GM18511 (cell line): ENCODE results near the gene PRSS12.
"Not testable (repeated sequence)": the region's sequence is repeated elsewhere in the genome, so short reads cannot be mapped to it uniquely, and the experiment has no call there.

Source experiments
- ATAC-seq: cut with Tn5 transposase; IDR thresholded peaks from one replicate; pipeline ENCODE4 v1.9.1; 2021; ENCODE audit warnings: mild to moderate bottlenecking, moderate library complexity; ENCODE audit not compliant: unreplicated experiment

PRSS12 gene

DNA sequence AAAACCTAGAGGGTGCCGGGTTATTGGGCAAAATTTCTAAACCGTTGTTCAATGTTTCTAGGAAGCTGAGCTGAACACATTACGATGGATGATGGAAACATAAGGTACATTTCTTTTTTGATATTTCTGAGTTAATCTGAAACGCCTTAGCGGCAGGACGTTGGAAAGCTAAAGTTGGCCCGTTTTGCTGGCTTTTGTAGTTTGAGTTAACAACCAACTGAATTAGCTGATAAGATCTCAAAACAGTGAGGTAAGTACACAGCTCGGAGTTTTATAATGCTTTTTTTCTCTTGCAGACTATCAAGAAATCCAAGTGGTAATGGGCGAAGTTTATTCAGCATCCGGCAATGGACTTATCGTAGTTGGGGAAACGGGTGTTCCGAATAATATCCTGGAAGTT lies 73.5 kb downstream of the PRSS12 start:
- no peak for ATAC-seq

DNA sequence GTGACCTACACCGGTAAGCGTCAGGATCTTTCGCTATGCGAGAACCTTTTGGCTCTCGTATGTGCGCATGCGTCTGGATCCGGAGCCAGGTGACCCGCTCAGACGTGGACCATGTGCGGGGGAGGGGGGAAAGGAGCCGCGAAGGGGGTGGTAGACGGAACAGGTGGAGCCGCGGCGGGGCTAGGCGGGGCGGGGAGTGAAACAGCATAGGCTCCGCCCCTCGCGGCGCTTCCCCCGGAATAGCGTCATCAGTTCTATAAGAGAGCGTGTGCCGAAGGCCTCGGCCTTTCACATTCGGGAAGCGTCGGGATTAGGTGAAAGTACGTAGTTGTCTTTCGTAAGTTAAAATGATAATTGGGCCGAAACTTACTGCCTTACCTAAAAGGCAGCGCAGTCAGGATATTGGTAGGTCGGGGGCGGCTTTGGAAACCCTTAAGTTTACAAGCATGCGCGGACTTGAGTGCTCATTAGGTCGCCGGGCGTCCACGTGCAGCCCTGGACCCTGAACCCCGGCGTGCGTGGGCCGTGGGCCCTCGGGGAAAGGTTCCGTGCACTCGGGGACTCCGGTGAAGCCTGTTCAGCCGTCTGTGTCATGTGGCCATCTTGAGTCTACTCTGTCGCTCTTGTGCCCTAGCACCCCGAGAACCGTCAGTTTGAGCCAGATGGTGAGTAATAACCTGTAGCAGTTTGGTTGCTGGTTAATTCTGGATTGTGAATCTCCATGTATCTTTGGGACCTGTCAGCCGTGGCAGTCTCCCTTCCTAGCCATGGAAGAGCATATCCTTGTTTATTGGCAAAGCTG lies 74.1 kb downstream of the PRSS12 start:
- peak; percentile 83 for ATAC-seq

DNA sequence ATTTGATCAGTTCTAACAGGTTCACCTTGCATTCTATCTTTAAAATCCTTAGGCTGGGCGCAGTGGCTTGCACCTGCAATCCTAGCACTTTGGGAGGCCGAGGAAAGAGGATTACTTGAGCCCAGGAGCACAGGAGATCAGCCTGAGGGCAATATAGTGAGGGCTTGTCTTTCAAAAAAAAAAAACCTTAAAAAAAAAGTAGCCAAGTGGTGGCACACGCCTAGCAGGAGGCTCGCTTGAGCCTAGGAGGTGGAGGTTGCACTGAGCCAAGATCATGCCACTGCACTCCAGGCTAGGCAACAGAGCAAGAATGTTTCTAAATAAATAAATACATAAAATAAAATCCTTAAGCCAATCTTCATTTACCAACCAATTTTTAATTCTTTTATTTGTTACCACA lies 75.6 kb downstream of the PRSS12 start:
- no peak for ATAC-seq

DNA sequence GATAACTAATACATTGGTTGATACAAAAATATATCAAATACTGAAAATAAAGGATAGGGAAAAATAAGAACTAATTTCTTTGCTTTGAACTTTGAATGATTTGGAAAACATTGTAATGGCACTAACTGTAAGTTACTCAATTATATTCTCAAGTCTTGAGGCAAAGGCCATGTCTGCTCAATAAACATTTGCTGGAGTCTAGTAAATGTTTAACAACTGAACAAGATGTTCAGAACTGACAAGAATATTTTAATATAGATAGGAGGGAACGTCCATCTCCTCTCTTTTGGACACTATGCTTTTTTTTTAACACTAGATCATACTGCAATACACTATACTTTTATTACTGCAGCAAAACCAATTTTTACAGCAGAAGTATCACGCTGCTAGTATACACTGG lies 76.2 kb downstream of the PRSS12 start:
- no peak for ATAC-seq

DNA sequence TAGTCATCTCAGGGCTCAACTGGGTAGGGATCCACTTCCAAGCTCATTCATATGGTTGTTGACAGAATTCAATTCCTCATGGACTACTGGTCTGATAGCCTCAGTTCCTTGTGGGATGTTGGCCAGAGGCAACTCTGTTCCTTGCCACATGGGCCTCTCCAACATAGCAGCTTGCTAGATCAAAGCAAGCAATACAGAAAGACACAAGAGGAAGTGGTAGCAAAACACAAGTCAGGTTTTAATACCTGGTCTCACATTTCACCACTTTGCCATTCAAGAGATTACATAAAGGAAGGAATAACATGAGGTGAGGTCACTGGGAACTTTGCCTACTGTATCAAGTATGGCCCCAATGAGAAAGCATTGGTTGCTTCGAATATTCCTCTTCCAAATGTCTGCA lies 79.2 kb downstream of the PRSS12 start:
- no peak for ATAC-seq

DNA sequence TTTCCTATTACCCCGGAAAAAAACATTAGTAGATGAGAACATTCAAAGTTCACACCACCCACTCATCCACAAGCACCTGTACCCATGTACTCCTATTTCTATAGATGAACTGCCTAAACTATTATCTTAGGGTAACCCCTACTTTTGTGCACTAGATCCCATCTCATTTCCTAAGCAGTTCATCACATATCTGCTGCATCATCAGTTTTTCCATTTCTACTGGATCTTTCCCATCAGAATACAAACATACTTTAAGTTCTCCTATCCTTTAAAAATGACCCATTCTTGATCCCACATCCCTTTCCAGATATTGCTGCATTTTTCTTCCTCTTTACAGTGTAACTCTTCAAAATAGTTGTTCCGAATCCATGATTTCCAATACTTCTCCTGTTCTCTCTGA lies 81.0 kb downstream of the PRSS12 start:
- no peak for ATAC-seq

DNA sequence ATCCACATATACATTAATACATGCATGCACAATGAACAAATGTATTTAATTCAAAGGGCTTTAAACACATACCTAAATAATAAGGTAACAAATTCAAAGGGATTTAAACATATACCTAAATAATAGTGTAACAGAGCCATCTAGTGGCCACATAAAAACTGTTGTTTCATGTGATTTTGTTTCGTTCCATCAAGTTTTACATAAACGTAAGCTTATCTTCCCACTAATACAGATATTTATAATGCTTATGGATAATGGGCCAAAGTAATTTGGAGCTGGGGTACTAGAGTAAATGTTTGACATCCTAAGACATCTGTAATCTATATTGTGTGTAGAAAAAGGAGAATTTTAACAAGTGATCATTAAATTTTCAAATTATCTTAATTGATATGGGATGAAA lies 82.3 kb downstream of the PRSS12 start:
- ATAC-seq = peak; percentile 59

DNA sequence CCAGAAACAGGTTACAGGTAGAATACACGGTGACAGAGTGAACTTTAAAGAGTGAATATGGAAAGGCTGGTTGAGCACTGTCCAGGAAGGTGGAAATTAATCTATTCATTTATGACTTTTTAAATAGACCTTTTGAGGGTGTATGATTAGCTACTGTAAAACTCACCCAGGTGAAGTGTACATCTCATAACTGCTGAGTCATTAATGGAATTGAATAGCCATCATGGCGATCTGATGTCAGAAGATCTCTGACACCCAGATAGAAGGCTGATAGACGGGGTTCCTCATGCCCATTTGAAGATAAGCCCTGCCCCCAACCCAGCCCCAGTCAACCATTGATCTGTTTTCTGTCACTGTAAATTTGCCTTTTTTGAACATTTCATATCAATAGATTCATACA lies 84.0 kb downstream of the PRSS12 start:
- ATAC-seq = no peak

DNA sequence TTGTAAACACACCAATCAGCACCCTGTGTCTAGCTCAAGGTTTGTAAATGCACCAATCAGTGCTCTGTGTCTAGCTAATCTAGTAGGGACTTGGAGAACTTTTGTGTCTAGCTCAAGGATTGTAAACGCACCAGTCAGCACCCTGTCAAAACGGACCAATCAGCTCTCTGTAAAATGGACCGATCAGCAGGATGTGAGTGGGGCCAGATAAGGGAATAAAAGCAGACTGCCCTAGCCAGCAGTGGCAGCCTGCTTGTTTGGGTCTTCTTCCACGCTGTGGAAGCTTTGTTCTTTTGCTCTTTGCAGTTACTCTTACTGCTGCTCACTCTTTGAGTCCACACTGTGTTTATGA lies 86.7 kb downstream of the PRSS12 start:
- not testable (repeated sequence) for ATAC-seq

DNA sequence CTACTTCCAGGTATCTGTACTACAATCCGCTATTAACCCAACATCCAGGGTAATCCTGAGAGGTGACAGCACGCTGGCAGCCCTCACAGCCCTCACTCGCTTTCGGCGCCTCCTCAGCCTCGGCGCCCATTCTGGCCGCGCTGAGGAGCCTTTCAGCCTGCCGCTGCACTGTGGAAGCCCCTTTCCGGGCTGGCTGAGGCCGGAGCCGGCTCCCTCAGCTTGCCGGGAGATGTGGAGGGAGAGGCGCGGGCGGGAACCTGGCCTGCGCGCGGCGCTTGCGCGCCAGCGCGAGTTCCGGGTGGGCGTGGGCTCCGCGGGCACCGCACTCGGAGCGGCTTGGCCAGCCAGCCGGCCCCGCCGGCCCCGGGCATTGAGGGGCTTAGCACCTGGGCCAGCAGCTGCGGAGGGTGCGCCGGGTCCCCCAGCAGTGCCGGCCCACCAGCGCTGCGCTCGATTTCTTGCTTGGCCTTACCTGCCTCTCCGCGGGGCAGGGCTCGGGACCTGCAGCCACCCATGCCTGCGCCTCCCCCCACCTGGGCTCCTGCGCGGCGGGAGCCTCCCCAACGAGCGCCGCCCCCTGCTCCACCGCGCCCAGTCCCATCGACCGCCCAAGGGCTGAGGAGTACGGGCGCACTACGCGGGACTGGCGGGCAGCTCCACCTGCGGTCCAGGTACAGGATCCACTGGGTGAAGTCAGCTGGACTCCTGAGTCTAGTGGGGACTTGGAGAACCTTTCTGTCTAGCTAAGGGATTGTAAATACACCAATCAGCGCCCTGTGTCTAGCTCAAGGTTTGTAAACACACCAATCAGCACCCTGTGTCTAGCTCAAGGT lies 87.3 kb downstream of the PRSS12 start:
- ATAC-seq = peak; percentile 55

DNA sequence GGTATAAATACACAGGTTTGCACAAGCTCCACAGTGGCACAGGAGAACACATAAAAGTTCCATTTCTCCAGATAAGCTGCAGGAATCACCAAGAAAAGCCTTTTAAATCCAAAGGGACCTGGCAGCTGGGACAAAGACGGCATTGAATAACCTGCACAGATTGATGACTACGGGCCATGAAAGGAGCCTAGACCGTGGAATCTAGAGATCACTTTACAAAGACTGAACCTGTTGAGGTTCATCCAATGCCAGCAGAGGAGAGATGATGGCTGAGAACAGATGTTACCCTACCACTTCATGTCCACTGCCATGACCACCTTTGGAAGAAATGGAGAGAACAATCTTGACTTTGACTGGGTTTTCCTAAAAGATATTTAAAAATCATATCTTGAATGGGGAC lies 88.7 kb downstream of the PRSS12 start:
- no peak for ATAC-seq

DNA sequence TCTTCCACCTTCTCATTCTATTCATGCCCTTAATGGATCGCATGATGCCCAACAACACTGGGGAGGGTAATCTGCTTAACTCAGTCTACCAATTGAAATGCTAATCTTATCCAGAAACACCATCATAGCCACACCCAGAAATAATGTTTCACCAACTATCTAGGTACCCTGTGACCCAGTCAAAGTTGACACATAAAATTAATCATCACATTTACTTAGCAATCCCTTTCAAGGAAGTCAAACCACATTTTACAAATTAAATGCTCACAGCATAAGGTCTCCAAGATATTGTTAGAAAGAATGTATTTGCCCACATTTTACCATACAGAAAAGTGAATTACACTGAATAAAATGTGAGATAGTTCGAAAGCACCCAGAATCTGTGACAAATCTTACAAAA lies 92.5 kb downstream of the PRSS12 start:
- ATAC-seq = no peak

DNA sequence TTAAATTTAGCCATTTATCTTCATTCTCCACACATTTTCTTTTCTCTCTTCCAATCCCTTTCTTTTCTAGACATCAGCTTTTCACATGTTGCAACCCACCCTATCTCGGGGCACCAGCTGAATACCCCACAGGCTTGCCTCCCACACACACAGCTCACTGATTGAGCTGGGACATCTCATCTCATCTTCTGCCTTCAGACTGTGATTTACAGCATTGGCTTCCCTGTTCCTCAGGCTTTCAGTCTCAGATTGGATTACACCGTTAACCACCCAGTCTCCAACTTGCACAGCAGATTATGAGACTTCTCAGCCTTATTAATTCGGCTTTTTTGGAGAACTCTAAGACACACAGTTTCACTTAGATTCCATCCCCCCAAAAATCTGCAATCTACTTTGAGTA lies 93.7 kb downstream of the PRSS12 start:
- ATAC-seq = no peak

DNA sequence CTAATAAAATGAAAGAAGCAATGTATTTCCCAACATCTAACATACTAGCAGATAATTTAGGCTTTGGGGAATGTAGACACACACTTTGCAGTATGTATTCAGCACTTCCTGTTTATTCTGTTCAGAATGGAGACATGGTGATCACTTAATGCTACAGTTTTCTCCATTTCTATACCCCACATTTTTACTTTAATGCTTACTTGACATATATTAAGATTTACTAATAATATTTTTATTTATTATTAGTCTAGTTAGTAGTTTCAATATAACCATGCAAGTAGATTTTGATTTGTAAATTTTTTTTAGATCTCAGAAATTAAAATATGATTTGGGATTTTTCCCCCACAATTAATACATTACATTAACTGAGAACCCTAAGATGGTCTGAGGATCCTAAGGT lies 98.4 kb downstream of the PRSS12 start:
- no peak for ATAC-seq

DNA sequence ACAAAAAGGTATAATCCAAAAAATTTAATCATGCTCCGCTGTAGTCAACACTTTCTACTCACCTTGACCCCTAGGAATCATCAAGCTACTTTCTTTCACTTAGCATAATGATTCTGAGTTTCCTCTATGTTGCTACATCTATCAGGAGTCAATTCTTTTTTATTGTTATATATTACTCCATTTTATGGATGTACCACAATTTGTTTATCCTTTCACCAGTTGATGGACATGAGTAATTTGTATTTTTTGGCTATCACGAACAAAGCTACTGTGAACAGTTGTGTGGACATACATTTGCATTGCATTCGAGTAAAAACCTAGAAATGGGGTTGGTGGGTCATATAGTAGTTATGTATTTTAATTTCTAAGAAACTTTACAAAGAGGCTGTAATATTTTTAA lies 102.9 kb downstream of the PRSS12 start:
- ATAC-seq = no peak

DNA sequence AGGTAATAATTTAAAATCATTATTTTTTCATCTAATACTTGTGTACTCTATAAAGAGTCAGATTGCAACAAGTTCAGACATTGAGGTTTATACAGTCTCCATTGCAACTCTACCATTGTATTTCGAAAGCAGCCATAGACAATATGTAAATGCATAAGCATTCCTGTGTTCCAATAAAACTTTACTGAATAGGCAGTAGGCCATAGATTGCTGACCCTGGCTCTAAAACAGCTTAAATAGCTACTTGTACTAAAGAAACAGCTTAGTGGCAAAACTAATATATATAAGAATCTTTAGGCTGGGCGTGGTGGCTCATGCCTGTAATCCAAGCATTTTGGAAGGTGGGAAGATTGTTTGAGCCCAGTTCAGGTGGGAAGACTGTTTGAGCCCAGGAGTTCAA lies 115.3 kb downstream of the PRSS12 start:
- no peak for ATAC-seq

DNA sequence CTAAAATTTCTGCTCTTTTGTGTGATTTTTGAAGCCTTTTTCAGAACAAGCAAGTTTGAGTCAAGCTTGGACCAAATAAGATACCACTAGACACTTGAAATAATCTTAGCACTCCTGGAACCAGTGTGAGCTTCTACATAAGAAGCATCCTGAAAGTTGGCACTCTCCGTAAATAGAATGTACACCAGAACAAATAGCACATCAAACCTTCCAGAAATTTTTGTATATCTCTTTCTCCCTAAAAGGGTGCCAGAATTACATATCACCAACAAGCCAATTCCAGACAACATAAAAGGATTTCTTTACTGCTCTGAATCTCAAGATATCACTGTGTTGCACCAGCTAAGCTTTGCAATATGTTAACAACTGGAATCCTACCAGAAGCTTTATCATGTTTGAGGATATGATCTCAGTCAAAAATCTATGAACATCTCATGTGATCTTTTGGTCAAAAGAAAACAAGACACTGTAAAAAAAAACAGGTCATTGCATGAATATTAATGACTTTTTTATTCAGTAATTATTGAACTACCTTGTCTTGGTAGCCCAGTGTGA lies 117.2 kb downstream of the PRSS12 start:
- ATAC-seq = no peak
